GM21529 (cell line): ENCODE results near the gene HMCN1.

Experiments
- ATAC-seq: cut with Tn5 transposase; IDR thresholded peaks from one replicate; pipeline ENCODE4 v1.9.1; 2021; ENCODE audit not compliant: unreplicated experiment

Gene HMCN1

DNA sequence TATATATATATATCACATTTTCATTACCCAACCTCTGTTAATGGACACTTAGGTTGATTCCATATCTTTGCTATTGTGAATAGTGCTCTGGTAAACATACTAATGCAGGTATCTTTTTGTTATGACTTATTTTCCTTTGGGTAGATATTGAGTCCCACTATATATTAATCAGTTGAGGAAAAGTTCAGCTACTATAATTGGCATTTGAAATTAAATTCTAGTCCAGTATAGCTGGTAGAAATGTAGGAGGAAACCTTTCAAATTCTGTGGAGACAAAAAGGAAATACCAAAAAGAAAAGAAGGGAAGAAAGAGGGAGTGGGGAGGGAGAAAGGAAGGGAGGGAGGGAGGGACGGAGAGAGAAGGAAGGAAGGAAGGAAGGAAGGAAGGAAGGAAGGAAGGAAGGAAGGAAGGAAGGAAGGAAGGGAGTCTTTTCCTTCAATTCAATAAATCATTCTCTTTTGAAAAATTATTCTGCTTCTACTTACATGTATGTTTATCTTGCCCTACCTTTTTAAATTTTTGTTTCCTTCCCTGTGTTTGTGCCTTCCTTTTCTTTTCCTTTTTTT is 329.0 kb downstream of the HMCN1 start:
- ATAC-seq = no peak

DNA sequence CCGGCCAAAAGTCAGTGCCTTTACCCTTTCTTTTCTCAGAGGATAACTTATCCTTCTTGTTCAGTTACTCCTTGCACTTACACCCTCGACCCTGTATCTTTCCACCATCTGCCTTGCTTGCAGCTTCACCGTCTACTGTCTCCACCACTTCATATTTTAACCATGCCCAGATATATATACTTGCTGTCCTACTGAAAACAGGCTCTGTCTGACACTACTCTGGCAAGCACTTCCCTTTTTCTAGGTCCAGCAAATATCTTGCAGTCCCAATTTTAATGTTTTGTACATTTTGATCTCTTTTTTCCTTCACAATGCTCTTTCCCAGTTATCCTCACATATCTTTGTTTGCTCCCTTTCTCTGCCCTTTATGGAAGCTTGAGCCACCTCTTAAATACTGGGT is 332.2 kb downstream of the HMCN1 start:
- ATAC-seq = no peak

GRCh38 chr1:186073697-186074096 is 339.5 kb downstream of the HMCN1 start:
- ATAC-seq = no peak

DNA sequence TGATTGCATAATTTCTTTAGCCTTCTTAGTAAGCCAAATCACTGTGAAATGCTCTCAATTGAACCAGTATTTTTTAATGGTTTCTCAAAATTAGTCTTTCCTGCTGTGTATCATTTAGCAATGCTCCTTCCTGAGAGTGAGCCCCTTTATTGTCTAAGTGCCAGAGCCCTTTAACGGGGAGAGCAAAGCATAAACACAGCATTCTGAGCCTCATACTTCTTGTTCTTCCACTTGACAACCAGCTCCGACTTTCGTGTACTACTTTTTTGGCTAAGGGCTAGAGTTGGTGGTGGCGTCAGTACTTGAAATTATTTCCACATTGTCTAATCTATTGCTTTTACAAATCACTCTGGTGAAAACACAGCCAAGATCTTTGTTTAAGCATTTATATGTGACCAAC is 341.8 kb downstream of the HMCN1 start:
- no peak for ATAC-seq

DNA sequence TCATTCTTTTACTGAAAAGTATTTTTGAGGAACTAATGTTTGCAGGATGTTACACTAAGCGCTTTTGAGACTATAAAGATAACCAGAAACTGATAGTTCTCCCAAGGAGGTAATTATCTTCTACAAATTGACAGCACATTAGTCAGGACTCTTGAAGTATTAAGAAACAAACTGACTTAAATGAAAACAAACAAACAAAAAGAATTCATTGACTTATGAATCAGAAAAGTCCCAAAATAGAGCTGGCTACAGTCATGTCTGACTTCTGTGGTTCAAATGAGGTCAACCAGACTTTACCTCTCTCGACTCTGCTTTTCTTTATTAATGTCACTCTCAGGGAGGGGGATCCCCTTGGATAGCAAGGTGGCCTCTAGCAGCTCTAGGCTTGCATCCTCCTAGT is 344.1 kb downstream of the HMCN1 start:
- peak; percentile 97 for ATAC-seq

DNA sequence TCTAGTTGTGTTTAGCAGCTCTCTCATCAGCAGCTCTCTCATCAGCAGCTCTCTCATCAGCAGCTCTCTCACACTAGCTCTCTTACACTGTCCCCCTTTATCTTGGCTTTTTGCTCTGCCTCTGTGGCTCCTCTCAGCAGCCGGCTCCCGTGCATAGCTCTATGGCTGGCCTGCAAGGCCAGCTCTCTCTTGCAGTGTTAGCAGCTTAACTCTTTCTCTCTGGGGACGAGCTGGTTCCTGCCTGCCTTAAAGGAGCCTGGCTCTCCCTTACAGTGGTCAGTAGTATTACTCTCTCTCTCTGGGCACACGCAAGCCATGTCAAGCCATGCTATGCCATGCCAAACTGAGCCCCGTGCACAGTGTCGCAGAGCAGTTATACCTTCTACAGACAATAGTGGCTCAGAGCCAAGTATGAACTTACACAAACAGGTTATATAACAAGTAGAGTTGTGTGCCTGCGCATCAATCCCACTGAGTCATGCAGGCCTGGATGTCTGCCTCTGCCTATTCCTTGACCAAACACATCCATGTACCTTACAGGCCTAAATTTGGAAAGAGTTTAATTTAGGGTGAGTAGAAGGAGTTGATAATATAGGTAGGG is 345.0 kb downstream of the HMCN1 start:
- no peak for ATAC-seq

- peak; percentile 64 for ATAC-seq
These were observed 348.2 kb downstream of the HMCN1 start for GRCh38 chr1:186082235-186082937.

- ATAC-seq = no peak
These were observed 352.4 kb downstream of the HMCN1 start for GRCh38 chr1:186086583-186086982.

DNA sequence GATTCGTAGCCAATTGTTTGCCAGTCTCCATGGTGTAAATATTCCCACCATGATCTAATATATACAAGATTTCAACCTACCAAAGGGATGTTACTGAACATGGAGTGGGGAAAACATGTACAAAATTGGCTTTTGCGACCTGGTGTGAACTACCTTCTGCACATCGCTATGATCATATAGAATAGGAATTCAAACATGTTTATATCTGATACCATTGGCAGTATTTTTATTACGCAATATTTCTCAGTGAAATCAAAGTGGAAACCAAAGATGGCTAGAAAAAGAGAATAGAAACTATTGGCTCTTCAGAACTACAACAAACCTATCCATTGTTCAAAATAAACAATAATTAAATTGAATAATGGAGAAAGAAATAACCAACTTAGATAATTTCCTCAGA is 355.7 kb downstream of the HMCN1 start:
- ATAC-seq = no peak

GRCh38 chr1:186091222-186091720 is 357.1 kb downstream of the HMCN1 start:
- ATAC-seq = no peak

DNA sequence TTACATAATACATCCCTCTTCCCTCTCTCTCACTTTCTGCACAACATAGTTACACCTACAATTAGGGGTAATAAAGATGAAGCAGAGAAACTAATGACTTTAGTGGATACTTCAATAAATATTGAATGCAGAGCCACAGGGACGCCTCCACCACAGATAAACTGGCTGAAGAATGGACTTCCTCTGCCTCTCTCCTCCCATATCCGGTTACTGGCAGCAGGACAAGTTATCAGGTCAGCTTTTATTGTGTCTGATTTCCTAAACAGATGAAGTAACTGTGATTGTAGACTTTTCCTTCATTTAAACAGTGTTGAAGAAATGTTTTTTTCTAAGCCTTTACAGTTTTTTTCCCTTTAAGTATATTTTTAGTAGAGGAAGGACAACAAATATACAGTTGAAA is 359.2 kb downstream of the HMCN1 start:
- ATAC-seq = no peak

GRCh38 chr1:186094172-186094571 is 360.0 kb downstream of the HMCN1 start:
- no peak for ATAC-seq

DNA sequence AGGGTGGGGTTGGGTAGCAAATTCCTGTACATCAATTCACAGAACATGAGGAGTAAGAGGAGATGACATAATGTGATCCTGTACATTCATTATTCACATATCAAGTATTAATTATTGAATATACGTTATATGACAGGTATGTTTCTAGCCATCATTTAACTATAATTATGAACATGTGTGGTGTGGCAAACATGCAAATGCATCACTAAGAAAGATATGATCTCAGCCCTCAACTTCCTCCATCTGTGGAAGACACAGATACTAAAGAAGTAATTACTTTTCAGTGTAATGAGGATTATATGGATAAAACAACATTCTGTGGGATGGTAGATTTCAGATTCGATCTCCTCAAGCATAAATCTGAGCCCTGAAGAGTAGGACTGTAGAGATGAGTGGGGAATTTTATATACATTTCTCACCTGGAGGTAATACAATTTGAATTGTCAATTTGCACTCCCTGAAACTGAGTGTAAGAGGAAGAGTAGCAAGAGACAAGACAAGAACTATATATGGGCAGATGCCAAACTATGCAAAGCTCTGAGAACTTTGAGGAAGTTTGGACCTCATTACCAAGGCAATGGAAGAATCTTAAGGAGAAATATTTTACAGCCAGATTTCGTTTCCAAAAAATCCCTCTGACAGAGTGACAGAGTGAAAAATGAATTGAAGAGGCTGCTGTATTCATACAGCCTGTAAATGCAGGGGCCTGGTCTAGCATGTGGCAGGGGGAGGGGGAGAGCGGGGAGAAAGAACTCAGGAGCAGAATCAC is 365.3 kb downstream of the HMCN1 start:
- ATAC-seq = no peak

DNA sequence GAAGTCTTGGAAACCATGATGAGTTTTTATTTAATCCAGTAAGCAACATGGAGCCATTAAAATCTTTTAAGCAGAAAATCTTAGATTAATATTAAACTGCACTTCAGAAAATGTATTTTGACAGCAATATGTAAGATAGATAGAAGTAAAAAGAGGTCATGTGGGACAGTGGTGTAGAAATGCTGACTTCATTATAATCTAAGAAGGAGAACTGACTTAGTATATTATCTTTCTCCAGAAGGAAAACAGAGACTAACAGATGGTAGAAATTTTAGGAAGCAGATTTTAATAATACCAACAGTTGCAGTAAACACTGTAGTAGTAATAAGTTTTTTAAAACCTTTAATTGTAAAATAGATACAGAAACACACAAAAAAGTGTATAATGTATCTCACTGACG is 367.9 kb downstream of the HMCN1 start:
- ATAC-seq = no peak

DNA sequence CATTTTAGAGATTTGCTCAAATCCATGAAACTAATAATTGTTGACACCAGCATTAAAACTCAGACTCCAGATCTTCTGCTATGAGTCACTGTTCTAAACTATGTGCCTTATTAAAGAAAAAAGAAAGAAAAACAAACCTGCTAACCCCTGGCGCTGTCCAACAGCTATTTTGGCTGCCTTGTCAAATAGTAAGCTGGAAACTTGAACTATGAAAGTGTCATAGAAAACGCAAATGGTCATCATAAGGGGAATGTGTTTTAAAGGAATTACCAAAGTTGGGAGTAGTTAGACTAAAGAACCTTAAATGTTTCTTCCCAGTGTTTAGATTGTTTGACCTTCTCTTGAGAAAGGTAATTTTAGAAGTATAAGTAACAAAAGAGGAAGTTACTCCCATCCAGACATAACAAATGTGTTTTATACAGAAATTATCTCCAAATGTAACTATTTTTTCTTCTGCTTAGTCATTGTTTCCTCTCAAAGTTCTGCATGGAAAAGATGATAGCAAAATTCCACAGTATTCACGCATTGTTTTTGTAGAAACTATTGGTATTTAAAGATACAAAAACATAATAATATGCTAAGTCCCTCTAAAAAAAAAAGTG is 368.5 kb downstream of the HMCN1 start:
- ATAC-seq = no peak

GRCh38 chr1:186104459-186104858 is 370.3 kb downstream of the HMCN1 start:
- ATAC-seq = no peak

DNA sequence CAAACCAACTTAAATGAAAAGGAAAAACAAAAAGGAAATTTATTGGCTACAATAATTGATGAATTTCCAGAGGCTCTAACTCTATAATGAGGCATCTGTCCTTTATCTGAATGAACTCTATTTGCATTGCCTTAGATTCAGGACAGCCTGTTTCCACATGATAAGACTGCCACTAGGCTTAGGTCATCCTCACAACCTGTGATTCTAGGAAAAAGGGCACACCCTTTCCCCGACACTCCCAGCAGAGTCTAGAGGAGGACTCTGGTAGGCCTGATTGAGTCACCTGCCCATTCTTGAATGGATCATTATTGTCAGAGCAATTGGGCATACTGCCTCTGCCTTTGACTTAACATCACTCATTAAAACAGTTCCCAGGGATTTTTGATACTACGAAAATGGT is 378.1 kb downstream of the HMCN1 start:
- no peak for ATAC-seq

DNA sequence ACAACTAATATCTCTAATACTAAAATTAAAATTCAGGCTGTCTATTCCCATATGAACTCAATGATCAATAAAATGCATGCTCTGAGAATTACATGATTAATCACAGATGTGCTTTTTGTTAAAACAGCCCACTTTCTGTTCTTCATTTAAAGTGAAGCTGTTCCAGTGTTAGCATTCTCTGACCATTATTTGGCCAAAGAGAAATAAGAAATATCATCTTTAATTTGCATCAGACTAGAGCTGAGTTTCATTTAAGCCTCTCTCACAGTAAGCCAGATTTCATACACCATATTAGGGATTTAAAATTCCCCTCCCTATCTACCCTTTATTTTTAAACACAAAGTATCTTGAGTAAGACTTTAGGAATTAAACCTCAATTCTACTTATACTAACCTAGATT is 379.3 kb downstream of the HMCN1 start:
- ATAC-seq = no peak

DNA sequence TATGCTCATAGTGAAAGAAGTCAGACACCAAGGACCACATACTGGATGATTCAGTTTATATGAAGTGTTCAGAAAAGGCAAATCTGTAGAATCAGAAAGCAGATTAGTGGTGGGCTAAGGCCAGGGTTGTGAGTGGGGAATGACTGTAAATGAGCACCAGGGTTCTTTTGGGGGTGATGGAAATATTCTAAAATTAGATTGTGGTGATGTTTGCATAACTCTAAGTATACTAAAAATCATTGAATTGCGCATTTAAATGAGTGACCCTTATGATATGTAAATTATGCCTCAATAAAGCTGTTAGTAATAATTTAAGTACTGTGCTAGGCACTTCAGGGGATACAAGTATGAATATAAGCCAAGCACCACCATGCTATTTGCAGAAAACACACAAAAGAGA is 384.5 kb downstream of the HMCN1 start:
- no peak for ATAC-seq

DNA sequence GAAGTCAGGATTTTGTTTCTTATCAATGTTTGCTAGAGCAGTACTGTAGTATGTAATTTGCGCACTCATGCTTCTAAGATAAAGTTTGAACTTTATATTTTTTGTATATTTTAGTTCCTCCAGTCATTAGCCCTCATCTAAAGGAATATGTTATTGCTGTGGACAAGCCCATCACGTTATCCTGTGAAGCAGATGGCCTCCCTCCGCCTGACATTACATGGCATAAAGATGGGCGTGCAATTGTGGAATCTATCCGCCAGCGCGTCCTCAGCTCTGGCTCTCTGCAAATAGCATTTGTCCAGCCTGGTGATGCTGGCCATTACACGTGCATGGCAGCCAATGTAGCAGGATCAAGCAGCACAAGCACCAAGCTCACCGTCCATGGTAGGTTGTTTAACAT is 388.6 kb downstream of the HMCN1 start:
- no peak for ATAC-seq

DNA sequence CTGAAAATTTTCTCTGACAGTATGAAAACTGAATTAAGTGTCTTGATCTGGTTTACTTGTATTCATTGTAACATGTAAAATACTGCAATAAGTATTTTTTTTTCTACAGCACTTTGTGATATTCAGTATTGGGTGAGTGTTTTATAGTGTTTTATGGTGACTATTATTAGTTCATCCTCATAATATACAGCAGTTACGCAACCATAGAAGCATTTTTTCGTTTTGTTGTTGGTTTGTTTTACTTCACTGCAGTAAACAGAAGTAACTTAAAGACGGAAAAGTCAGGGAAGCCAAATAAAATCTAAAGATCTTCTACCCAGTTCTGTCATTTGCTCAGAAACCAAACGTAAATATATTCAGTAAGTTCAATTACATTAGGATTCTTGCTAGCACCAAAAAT is 390.8 kb downstream of the HMCN1 start:
- no peak for ATAC-seq
